HEK293T (cell line): Measurements from ENCODE around the gene FRMD4B.

Experiments
- ARNT ChIP-seq: fragments of 450-650 bp; IDR thresholded peaks from 2 replicates; pipeline ENCODE4 v1.6.1; 2017; ENCODE audit warnings: mild to moderate bottlenecking
- BHLHE40 ChIP-seq: fragments of 450-650 bp; IDR thresholded peaks from 2 replicates; pipeline ENCODE4 v1.6.1; 2016; ENCODE audit warnings: mild to moderate bottlenecking, moderate library complexity, borderline replicate concordance
- ELF4 ChIP-seq: fragments of 450-650 bp; IDR thresholded peaks from 2 replicates; pipeline ENCODE4 v1.6.1; 2017; ENCODE audit warnings: antibody characterized with exemption
- FOXK2 ChIP-seq: fragments of 450-650 bp; IDR thresholded peaks from 2 replicates; pipeline ENCODE4 v1.6.1; 2016; ENCODE audit warnings: mild to moderate bottlenecking
- FOXM1 ChIP-seq: fragments of 450-650 bp; IDR thresholded peaks from 2 replicates; pipeline ENCODE4 v1.6.1; 2017; ENCODE audit warnings: mild to moderate bottlenecking, borderline replicate concordance
- NFRKB ChIP-seq: fragments of 450-650 bp; IDR thresholded peaks from 2 replicates; pipeline ENCODE4 v1.6.1; 2016; ENCODE audit warnings: mild to moderate bottlenecking, moderate library complexity
- SUZ12 ChIP-seq: fragments of 450-650 bp; IDR thresholded peaks from 2 replicates; pipeline ENCODE4 v1.6.1; 2016; ENCODE audit warnings: mild to moderate bottlenecking
- ZNF384 ChIP-seq: fragments of 450-650 bp; IDR thresholded peaks from 2 replicates; pipeline ENCODE4 v1.6.1; 2016

GRCh38 chr3:69160107-69160506 is 225.8 kb downstream of the FRMD4B start:
- TF ChIP-seq ELF4: no peak
- no peak for TF ChIP-seq ARNT
- TF ChIP-seq BHLHE40: no peak
- no peak for TF ChIP-seq SUZ12
- no peak for TF ChIP-seq NFRKB
- no peak for TF ChIP-seq FOXM1
- no peak for TF ChIP-seq ZNF384
- no peak for TF ChIP-seq FOXK2
